ENCODE results near the gene SGMS2.

The SGMS2 gene

DNA sequence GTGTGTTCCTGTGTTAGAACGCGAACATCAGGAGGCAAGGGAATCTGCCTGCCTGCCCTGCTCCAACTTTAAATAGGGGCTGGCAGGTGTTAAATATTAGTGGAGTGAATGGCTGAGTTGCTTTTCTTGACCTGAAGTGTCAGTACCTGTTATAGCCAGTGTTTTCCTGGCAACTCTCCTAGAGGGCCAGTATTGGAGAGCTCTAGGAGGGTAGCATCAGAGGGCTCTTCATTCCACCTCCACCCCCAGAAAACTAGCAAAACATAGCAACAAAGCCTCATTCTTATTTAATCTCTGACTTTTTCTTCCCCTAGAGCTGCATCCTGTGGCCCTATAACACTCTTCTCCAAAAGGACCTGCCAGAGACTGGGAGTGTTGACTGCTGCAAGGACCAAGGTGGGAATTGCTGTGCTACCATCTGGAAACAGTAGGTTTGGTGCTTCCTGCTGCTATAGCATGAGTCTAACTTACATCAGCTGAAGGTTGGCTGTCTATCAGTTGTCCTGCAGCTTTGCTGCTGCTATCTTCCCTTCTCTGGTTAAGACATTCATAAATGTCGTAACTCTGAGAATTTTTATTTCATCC is 33.5 kb downstream of the SGMS2 start:
- no peak overlapping the region for H2BK5ac ChIP-seq (ENCODE audit: low read depth, low read length, poor library complexity, severe bottlenecking)
- whole genome bisulfite sequencing = 79% methylated on average over 3 of the region's 3 CpGs

DNA sequence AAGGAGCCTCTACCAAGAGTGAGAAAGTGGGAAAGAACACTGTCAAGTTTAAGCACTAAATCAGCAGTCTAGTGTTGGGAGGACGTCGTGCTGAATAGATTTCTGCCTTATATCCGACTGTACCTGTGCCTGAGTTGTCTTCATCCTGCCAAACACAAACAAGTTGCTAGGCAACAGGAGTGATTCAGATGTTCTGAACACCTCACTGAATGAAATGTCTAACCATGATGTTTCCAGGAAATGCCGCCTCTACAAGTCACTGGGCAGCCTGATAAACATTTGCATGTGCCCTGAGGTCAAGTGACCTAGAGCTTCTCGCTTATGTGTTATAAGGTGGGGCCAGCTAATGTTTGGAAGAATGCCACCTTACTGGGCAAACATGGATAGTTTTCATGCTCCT is 37.9 kb downstream of the SGMS2 start:
- H3K9ac ChIP-seq (ENCODE audit: low read length) = no peak overlapping the region
- H2AK5ac ChIP-seq (ENCODE audit: low read length, severe bottlenecking) = no peak overlapping the region
- no peak overlapping the region for H3K27ac ChIP-seq (ENCODE audit: low read length, poor library complexity, severe bottlenecking)
- H3K9me3 ChIP-seq (ENCODE audit: control insufficient read depth, low read length) = no peaks in the 10 kb centered on the region
- no peak overlapping the region for H2BK5ac ChIP-seq (ENCODE audit: low read depth, low read length, poor library complexity, severe bottlenecking)
- H3K36me3 ChIP-seq (ENCODE audit: control insufficient read depth in 1 of 2, insufficient read depth in 2 of 2, low read depth in 1 of 2, low read length in 2 of 2) = peaks cover 0 to 39% of the 10 kb centered on the region in 2 experiments
- H4K91ac ChIP-seq (ENCODE audit: low read length) = no peak overlapping the region
- H3K4me3 ChIP-seq (ENCODE audit: insufficient read depth in 1 of 2, low read depth in 1 of 2, low read length in 2 of 2) = no peak overlapping the region
- H3K4ac ChIP-seq (ENCODE audit: low read depth in 1 of 2, low read length in 2 of 2) = no peak overlapping the region
- DNase-seq = peak; percentile 88
- no peak overlapping the region for H4K8ac ChIP-seq (ENCODE audit: low read length)
- H3K27me3 ChIP-seq (ENCODE audit: control insufficient read depth in 1 of 2, insufficient read depth in 1 of 2, low read length in 2 of 2) = no peaks in the 10 kb centered on the region
- H3K14ac ChIP-seq (ENCODE audit: low read length in 2 of 2) = no peak overlapping the region
- 29% methylated on average over 5 of the region's 5 CpGs for WGBS
- no peak overlapping the region for H3K23ac ChIP-seq (ENCODE audit: low read length in 2 of 2)
- H2BK12ac ChIP-seq (ENCODE audit: low read length in 2 of 2) = peak overlapping the region in 1 of 2 experiments; percentile 10
- H2AFZ ChIP-seq (ENCODE audit: low read depth, low read length) = no peak overlapping the region
- H2BK15ac ChIP-seq (ENCODE audit: low read depth, poor library complexity, severe bottlenecking) = no peak overlapping the region
- no peak overlapping the region for H3K4me2 ChIP-seq (ENCODE audit: low read length, poor library complexity, severe bottlenecking)
- no peak overlapping the region for H2BK120ac ChIP-seq (ENCODE audit: low read depth, low read length)
- H3K79me1 ChIP-seq (replicated peaks; ENCODE audit: low read length, poor library complexity, severe bottlenecking) = peaks cover 6% of the 10 kb centered on the region
- H3K18ac ChIP-seq (ENCODE audit: low read depth in 1 of 2, low read length in 2 of 2) = peak overlapping the region in 1 of 2 experiments; percentile 38
- H3K4me1 ChIP-seq (ENCODE audit: control insufficient read depth, insufficient read depth, low read depth, low read length) = peaks cover 5% of the 10 kb centered on the region

More for the DNA sequence above, 33.5 kb downstream of the SGMS2 start:
- Histone ChIP-seq H3K4me2 (ENCODE audit: low read length, poor library complexity, severe bottlenecking) (no peak overlapping the region), H3K36me3 (ENCODE audit: control insufficient read depth in 1 of 2, insufficient read depth in 2 of 2, low read depth in 1 of 2, low read length in 2 of 2) (peaks cover 0 to 39% of the 10 kb centered on the region in 2 experiments), H4K91ac (ENCODE audit: low read length) (no peak overlapping the region), H3K23ac (ENCODE audit: low read length in 2 of 2) (no peak overlapping the region), H3K27ac (ENCODE audit: low read length, poor library complexity, severe bottlenecking) (no peak overlapping the region), H3K79me1 (replicated peaks; ENCODE audit: low read length, poor library complexity, severe bottlenecking) (peaks cover 2% of the 10 kb centered on the region), H3K9ac (ENCODE audit: low read length) (no peak overlapping the region), H2BK12ac (ENCODE audit: low read length in 2 of 2) (no peak overlapping the region), H2AFZ (ENCODE audit: low read depth, low read length) (no peak overlapping the region), H3K4me1 (ENCODE audit: control insufficient read depth, insufficient read depth, low read depth, low read length) (peaks cover 3% of the 10 kb centered on the region), H3K9me3 (ENCODE audit: control insufficient read depth, low read length) (no peaks in the 10 kb centered on the region), H4K8ac (ENCODE audit: low read length) (no peak overlapping the region), H3K14ac (ENCODE audit: low read length in 2 of 2) (no peak overlapping the region), H2BK15ac (ENCODE audit: low read depth, poor library complexity, severe bottlenecking) (no peak overlapping the region), H2AK5ac (ENCODE audit: low read length, severe bottlenecking) (no peak overlapping the region), H3K4me3 (ENCODE audit: insufficient read depth in 1 of 2, low read depth in 1 of 2, low read length in 2 of 2) (no peak overlapping the region), H3K18ac (ENCODE audit: low read depth in 1 of 2, low read length in 2 of 2) (no peak overlapping the region), H3K27me3 (ENCODE audit: control insufficient read depth in 1 of 2, insufficient read depth in 1 of 2, low read length in 2 of 2) (no peaks in the 10 kb centered on the region), H3K4ac (ENCODE audit: low read depth in 1 of 2, low read length in 2 of 2) (no peak overlapping the region), H2BK120ac (ENCODE audit: low read depth, low read length) (no peak overlapping the region)
- DNase-seq = no peak

DNA sequence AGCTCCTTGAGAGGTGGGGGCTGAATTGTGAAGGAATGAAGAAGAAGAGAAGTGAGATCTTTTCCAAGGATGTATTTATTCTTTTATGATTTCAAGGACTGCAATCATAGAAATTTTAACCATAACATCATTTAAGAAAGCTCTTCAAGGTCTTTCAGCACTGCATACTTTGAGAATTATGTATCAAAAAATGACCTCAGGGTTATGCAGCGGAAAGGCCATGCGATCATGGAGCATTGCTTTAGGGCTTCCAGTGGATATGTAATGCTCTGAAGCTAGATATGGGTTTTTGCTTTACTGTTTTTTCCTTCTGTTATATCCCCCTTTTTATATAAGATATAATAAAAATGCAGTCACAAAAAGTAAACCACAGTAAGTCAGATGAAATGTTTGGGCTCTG is 38.7 kb downstream of the SGMS2 start:
- no peak overlapping the region for H3K27ac ChIP-seq (ENCODE audit: low read length, poor library complexity, severe bottlenecking)
- H3K14ac ChIP-seq (ENCODE audit: low read length in 2 of 2) = no peak overlapping the region
- no peaks in the 10 kb centered on the region for H3K27me3 ChIP-seq (ENCODE audit: control insufficient read depth in 1 of 2, insufficient read depth in 1 of 2, low read length in 2 of 2)
- H3K4ac ChIP-seq (ENCODE audit: low read depth in 1 of 2, low read length in 2 of 2) = no peak overlapping the region
- H2BK5ac ChIP-seq (ENCODE audit: low read depth, low read length, poor library complexity, severe bottlenecking) = no peak overlapping the region
- H2BK15ac ChIP-seq (ENCODE audit: low read depth, poor library complexity, severe bottlenecking) = no peak overlapping the region
- no peak overlapping the region for H2AFZ ChIP-seq (ENCODE audit: low read depth, low read length)
- H3K4me2 ChIP-seq (ENCODE audit: low read length, poor library complexity, severe bottlenecking) = no peak overlapping the region
- H3K23ac ChIP-seq (ENCODE audit: low read length in 2 of 2) = no peak overlapping the region
- H3K79me1 ChIP-seq (replicated peaks; ENCODE audit: low read length, poor library complexity, severe bottlenecking) = peaks cover 9% of the 10 kb centered on the region
- peak overlapping the region in 1 of 2 experiments; percentile 66 for H3K18ac ChIP-seq (ENCODE audit: low read depth in 1 of 2, low read length in 2 of 2)
- no peak overlapping the region for H2BK120ac ChIP-seq (ENCODE audit: low read depth, low read length)
- H3K9ac ChIP-seq (ENCODE audit: low read length) = no peak overlapping the region
- H3K4me3 ChIP-seq (ENCODE audit: insufficient read depth in 1 of 2, low read depth in 1 of 2, low read length in 2 of 2) = no peak overlapping the region
- H3K9me3 ChIP-seq (ENCODE audit: control insufficient read depth, low read length) = no peaks in the 10 kb centered on the region
- no peak overlapping the region for H4K91ac ChIP-seq (ENCODE audit: low read length)
- H3K36me3 ChIP-seq (ENCODE audit: control insufficient read depth in 1 of 2, insufficient read depth in 2 of 2, low read depth in 1 of 2, low read length in 2 of 2) = peaks cover 0 to 39% of the 10 kb centered on the region in 2 experiments
- peaks cover 5% of the 10 kb centered on the region for H3K4me1 ChIP-seq (ENCODE audit: control insufficient read depth, insufficient read depth, low read depth, low read length)
- no peak overlapping the region for H2AK5ac ChIP-seq (ENCODE audit: low read length, severe bottlenecking)
- 100% methylated on average over 2 of the region's 2 CpGs for WGBS
- H4K8ac ChIP-seq (ENCODE audit: low read length) = no peak overlapping the region
- no peak overlapping the region for H2BK12ac ChIP-seq (ENCODE audit: low read length in 2 of 2)
- no peak for DNase-seq

DNA sequence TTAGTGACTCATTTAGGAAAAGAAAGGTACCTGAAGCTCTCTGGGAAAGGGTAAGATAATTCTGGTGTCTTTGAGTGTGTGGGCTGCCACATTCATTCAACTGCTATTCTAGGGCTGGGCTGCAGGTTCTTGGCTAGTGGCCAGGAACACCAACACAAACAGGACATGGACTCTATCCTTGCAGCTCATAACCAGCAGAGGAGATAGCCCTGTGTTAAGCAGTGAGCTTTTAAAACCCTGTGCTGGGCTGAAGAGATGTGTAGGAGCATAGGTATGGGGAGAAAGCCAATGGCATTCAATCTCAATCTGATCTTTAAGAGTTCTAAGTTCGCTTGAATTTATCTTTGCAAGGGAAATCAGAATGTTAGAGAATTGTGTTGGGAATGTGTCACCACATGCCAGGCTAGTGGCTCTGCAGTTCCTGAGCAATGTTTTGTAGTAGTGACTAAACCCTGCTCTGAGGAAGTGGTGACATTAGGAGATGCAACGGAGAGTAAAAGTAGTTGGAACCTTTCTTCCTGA is 39.2 kb downstream of the SGMS2 start:
- no peak overlapping the region for H3K4me3 ChIP-seq (ENCODE audit: insufficient read depth in 1 of 2, low read depth in 1 of 2, low read length in 2 of 2)
- no peak overlapping the region for H2BK12ac ChIP-seq (ENCODE audit: low read length in 2 of 2)
- H2BK5ac ChIP-seq (ENCODE audit: low read depth, low read length, poor library complexity, severe bottlenecking) = no peak overlapping the region
- no peak overlapping the region for H3K9ac ChIP-seq (ENCODE audit: low read length)
- H3K4ac ChIP-seq (ENCODE audit: low read depth in 1 of 2, low read length in 2 of 2) = no peak overlapping the region
- H2AFZ ChIP-seq (ENCODE audit: low read depth, low read length) = no peak overlapping the region
- peaks cover 5% of the 10 kb centered on the region for H3K4me1 ChIP-seq (ENCODE audit: control insufficient read depth, insufficient read depth, low read depth, low read length)
- H3K27me3 ChIP-seq (ENCODE audit: control insufficient read depth in 1 of 2, insufficient read depth in 1 of 2, low read length in 2 of 2) = no peaks in the 10 kb centered on the region
- H3K23ac ChIP-seq (ENCODE audit: low read length in 2 of 2) = no peak overlapping the region
- DNase-seq = peak; percentile 55
- H4K91ac ChIP-seq (ENCODE audit: low read length) = no peak overlapping the region
- H3K18ac ChIP-seq (ENCODE audit: low read depth in 1 of 2, low read length in 2 of 2) = no peak overlapping the region
- no peak overlapping the region for H2AK5ac ChIP-seq (ENCODE audit: low read length, severe bottlenecking)
- no peak overlapping the region for H4K8ac ChIP-seq (ENCODE audit: low read length)
- no peak overlapping the region for H3K4me2 ChIP-seq (ENCODE audit: low read length, poor library complexity, severe bottlenecking)
- H2BK120ac ChIP-seq (ENCODE audit: low read depth, low read length) = no peak overlapping the region
- H3K79me1 ChIP-seq (replicated peaks; ENCODE audit: low read length, poor library complexity, severe bottlenecking) = peaks cover 9% of the 10 kb centered on the region
- no peaks in the 10 kb centered on the region for H3K9me3 ChIP-seq (ENCODE audit: control insufficient read depth, low read length)
- H3K14ac ChIP-seq (ENCODE audit: low read length in 2 of 2) = no peak overlapping the region
- WGBS = 62% methylated on average over 2 of the region's 2 CpGs
- H3K27ac ChIP-seq (ENCODE audit: low read length, poor library complexity, severe bottlenecking) = no peak overlapping the region
- no peak overlapping the region for H2BK15ac ChIP-seq (ENCODE audit: low read depth, poor library complexity, severe bottlenecking)
- peaks cover 0 to 35% of the 10 kb centered on the region in 2 experiments for H3K36me3 ChIP-seq (ENCODE audit: control insufficient read depth in 1 of 2, insufficient read depth in 2 of 2, low read depth in 1 of 2, low read length in 2 of 2)
